HCT116 (cell line): Measurements from ENCODE around the gene RPL31. TPM values are rescaled to one million over a fixed set of nuclear protein-coding genes. Genes with fewer than 3 reads are reported as not detected.

Experiments
- ATAC-seq: fragments of 200-7000 bp; cut with Tn5 transposase; 2 replicates; pipeline ENCODE4 v1.9.1; 2020; ENCODE audit warnings: mild to moderate bottlenecking, moderate library complexity
- BruUV-seq: library from RNA; stranded (reverse); fragments of 400-500 nt; replicated peaks from 2 replicates; lab custom pipeline; 2021; lab: Mats Ljungman, UMichigan
- CTCF ChIA-PET: fragments of 300-600 bp; sonication (Branson Sonifier 250); formaldehyde crosslinking; loops from one replicate; lab custom pipeline; 2021; ENCODE audit warnings: antibody characterized with exemption; lab: Charles Lee
- POLR2A ChIA-PET: fragments of 300-600, 350-600 bp; sonication (Branson Sonifier 250); formaldehyde crosslinking; loops from one replicate; lab custom pipeline; 2021; ENCODE audit warnings: antibody characterized with exemption; lab: Charles Lee
- RAD21 ChIA-PET, 2 experiments: fragments of 300-600 bp; sonication (Branson Sonifier 250); formaldehyde crosslinking; loops; one replicate each; lab custom pipeline; 2023; ENCODE audit warnings: low total read pairs in 2 of 2; ENCODE audit not compliant: uncharacterized antibody in 2 of 2, unreplicated experiment in 2 of 2, low non-redundant PET in 1 of 2; lab: Charles Lee
- DNase-seq: peaks from one replicate; pipeline ENCODE4 v3.0.0-alpha.2; 2010; ENCODE audit warnings: low read depth, low spot score
- H2AFZ ChIP-seq: fragments of 200-600 bp; shearing (Covaris generic), sonication (generic); 2 replicates; pipeline ENCODE4 v1.6.1; 2017; ENCODE audit warnings: low read depth, mixed run types, mixed read lengths, antibody characterized with exemption, low read length; ENCODE audit not compliant: poor library complexity, severe bottlenecking
- H3K27ac ChIP-seq: 2 replicates; pipeline ENCODE4 v1.5.1; 2012; ENCODE audit warnings: low read depth, low read length
- H3K27me3 ChIP-seq: fragments of 200-600 bp; sonication (generic); 2 replicates; pipeline ENCODE4 v1.6.1; 2016; ENCODE audit warnings: mixed run types, low read length, mixed read lengths; ENCODE audit not compliant: insufficient read depth
- H3K36me3 ChIP-seq, 2 experiments: fragments of 200-500 bp in 1 of 2; fragments of 200-600 bp in 1 of 2; sonication (Bioruptor generic) in 1 of 2; sonication (generic) in 1 of 2; 2 replicates each; pipeline versions ENCODE4 v1.5.1 to v1.6.1; 2014 to 2016; ENCODE audit warnings: low read length in 2 of 2, inconsistent platforms in 1 of 2, mixed read lengths in 1 of 2, mixed run types in 1 of 2; ENCODE audit not compliant: insufficient read depth in 2 of 2, control insufficient read depth in 1 of 2
- H3K4me1 ChIP-seq, 2 experiments: fragments of 200-600 bp in 1 of 2; sonication (generic) in 1 of 2; 2 replicates each; pipeline versions ENCODE4 v1.5.1 to v1.6.1; 2012 to 2017; ENCODE audit warnings: low read length in 2 of 2, inconsistent platforms in 1 of 2, mild to moderate bottlenecking in 1 of 2, mixed read lengths in 1 of 2, mixed run types in 1 of 2, moderate library complexity in 1 of 2; ENCODE audit not compliant: insufficient read depth in 2 of 2, control insufficient read depth in 1 of 2
- H3K4me2 ChIP-seq: fragments of 200-600 bp; sonication (generic); 2 replicates; pipeline ENCODE4 v1.6.1; 2017; ENCODE audit warnings: mixed run types, low read length, mixed read lengths
- H3K4me3 ChIP-seq, 2 experiments: fragments of 200-600 bp in 1 of 2; sonication (generic) in 1 of 2; replicated peaks in 1 of 2; 2 replicates each; pipeline ENCODE4 v1.5.1; 2011 to 2016; ENCODE audit warnings: low read length in 2 of 2, control low read depth in 1 of 2, low read depth in 1 of 2, mild to moderate bottlenecking in 1 of 2, mixed read lengths in 1 of 2, mixed run types in 1 of 2
- H3K79me2 ChIP-seq: fragments of 200-600 bp; sonication (generic); 2 replicates; pipeline ENCODE4 v1.6.1; 2017; ENCODE audit warnings: mild to moderate bottlenecking, mixed run types, low read length, moderate library complexity, mixed read lengths; ENCODE audit not compliant: insufficient read depth
- H3K9ac ChIP-seq: fragments of 200-600 bp; sonication (generic); 2 replicates; pipeline ENCODE4 v1.6.1; 2016; ENCODE audit warnings: low read length, mixed read lengths
- H3K9me2 ChIP-seq: fragments of 200-600 bp; sonication (generic), shearing (Covaris generic); 2 replicates; pipeline ENCODE4 v1.6.1; 2017; ENCODE audit warnings: mixed run types, mild to moderate bottlenecking, moderate library complexity; ENCODE audit not compliant: insufficient read depth
- H3K9me3 ChIP-seq, 2 experiments: fragments of 200-500 bp in 1 of 2; fragments of 200-600 bp in 1 of 2; sonication (Bioruptor generic) in 1 of 2; sonication (generic) in 1 of 2; 2 replicates each; pipeline ENCODE4 v1.6.1; 2014 to 2017; ENCODE audit warnings: low read length in 2 of 2, mixed read lengths in 2 of 2, inconsistent platforms in 1 of 2, low read depth in 1 of 2, mild to moderate bottlenecking in 1 of 2, mixed run types in 1 of 2, moderate library complexity in 1 of 2; ENCODE audit not compliant: control insufficient read depth in 1 of 2, insufficient read depth in 1 of 2
- H4K20me1 ChIP-seq: fragments of 200-600 bp; sonication (generic), shearing (Covaris generic); 2 replicates; pipeline ENCODE4 v1.6.1; 2017; ENCODE audit warnings: mixed run types, mild to moderate bottlenecking, moderate library complexity; ENCODE audit not compliant: insufficient read depth
- CBX3 ChIP-seq: IDR thresholded peaks from 2 replicates; pipeline ENCODE4 v1.6.1; 2012; ENCODE audit warnings: low read depth
- CEBPB ChIP-seq: IDR thresholded peaks from 2 replicates; pipeline ENCODE4 v1.6.1; 2012; ENCODE audit warnings: low read depth
- CTCF ChIP-seq, 3 experiments: fragments of 200-600 bp in 1 of 3; sonication (generic) in 1 of 3; IDR thresholded peaks in 2 of 3; conservative IDR thresholded peaks in 1 of 3; 2 replicates each; pipeline ENCODE4 v1.5.1; 2012 to 2017; ENCODE audit warnings: low read depth in 2 of 3, low read length in 2 of 3, antibody characterized with exemption in 1 of 3, borderline replicate concordance in 1 of 3, control low read depth in 1 of 3, mild to moderate bottlenecking in 1 of 3, mixed read lengths in 1 of 3, mixed run types in 1 of 3, moderate library complexity in 1 of 3; ENCODE audit not compliant: insufficient read depth in 1 of 3
- EGR1 ChIP-seq: IDR thresholded peaks from 2 replicates; pipeline ENCODE4 v1.6.1; 2012; ENCODE audit warnings: low read depth
- EZH2 ChIP-seq: fragments of 200-600 bp; sonication (generic); IDR thresholded peaks from 2 replicates; pipeline ENCODE4 v1.6.1; 2017; ENCODE audit warnings: antibody characterized with exemption, mixed run types
- EZH2phosphoT487 ChIP-seq: fragments of 200-600 bp; IDR thresholded peaks from 2 replicates; pipeline ENCODE4 v1.6.1; 2018; ENCODE audit warnings: antibody characterized with exemption, borderline replicate concordance
- FOSL1 ChIP-seq: IDR thresholded peaks from 2 replicates; pipeline ENCODE4 v1.6.1; 2012; ENCODE audit warnings: low read depth
- JUND ChIP-seq: IDR thresholded peaks from 2 replicates; pipeline ENCODE4 v1.6.1; 2012
- POLR2AphosphoS5 ChIP-seq: IDR thresholded peaks from 2 replicates; pipeline ENCODE4 v1.6.1; 2011; ENCODE audit warnings: mild to moderate bottlenecking, low read depth, low read length, moderate library complexity
- SIN3A ChIP-seq: IDR thresholded peaks from 2 replicates; pipeline ENCODE4 v1.6.1; 2012; ENCODE audit warnings: low read depth
- SP1 ChIP-seq: IDR thresholded peaks from 2 replicates; pipeline ENCODE4 v1.6.1; 2012; ENCODE audit warnings: low read depth
- YY1 ChIP-seq: IDR thresholded peaks from 2 replicates; pipeline ENCODE4 v1.6.1; 2011; ENCODE audit warnings: low read length, low read depth, moderate library complexity, mild to moderate bottlenecking; ENCODE audit not compliant: insufficient replicate concordance; ENCODE audit errors: extremely low read depth
- ZBTB33 ChIP-seq: IDR thresholded peaks from 2 replicates; pipeline ENCODE4 v1.6.1; 2011; ENCODE audit warnings: mild to moderate bottlenecking, low read length, moderate library complexity; ENCODE audit not compliant: insufficient replicate concordance; ENCODE audit errors: extremely low read depth
- ZFX ChIP-seq: fragments of 450-650 bp; IDR thresholded peaks from 2 replicates; pipeline ENCODE4 v1.6.1; 2017
- ZNF274 ChIP-seq: fragments of 200-500 bp; sonication (Bioruptor generic); IDR thresholded peaks from 2 replicates; pipeline ENCODE4 v1.6.1; 2014; ENCODE audit warnings: mild to moderate bottlenecking, low read depth, low read length, inconsistent platforms
- intact Hi-C: fragments of 100-400 bp; cut with micrococcal nuclease; formaldehyde crosslinking; loops from 2 replicates; pipeline ENCODE4 v1.10.0; 2022
- total RNA-seq: library from RNA; stranded (reverse); gene quantifications from one replicate; pipeline ENCODE4 v1.2.1, GENCODE V29; 2021; ENCODE audit not compliant: unreplicated experiment
- TF ChIP-seq, protein P1 (sequence below): IDR thresholded peaks from 2 replicates; pipeline ENCODE4 v1.6.1; 2012; ENCODE audit warnings: low read depth

The RPL31 gene
- total RNA-seq, 1 experiment from 2014 or later: 1,340 TPM

DNA sequence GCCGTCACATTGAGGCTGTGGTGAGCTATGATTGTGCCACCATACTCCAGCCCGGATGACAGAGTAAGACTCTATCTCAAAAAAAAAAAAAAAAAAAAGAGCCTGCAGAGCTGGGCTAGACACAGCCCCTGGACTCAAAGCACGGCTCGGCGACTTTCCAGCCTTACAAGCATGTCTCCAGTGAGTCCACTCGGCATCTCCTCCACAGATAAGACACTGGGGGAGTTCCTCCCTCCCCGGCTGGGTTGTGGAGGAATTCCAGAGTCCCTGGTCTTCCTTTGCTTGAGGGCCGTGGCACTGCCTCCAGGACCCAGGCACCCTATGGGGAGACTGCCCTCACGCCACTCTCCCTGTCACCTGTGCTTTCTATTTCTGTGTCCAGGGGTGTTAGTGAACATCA is 30.9 kb upstream of the RPL31 start:
- no peak for ATAC-seq
- intact Hi-C loops: no loop called here
- POLR2A ChIA-PET: no interaction called here

More for the DNA sequence above, 30.9 kb upstream of the RPL31 start:
- RAD21 ChIA-PET: interaction anchor here in 1 of 2 experiments (0.7 kb wide), 1 partner anchor 68 kb away, joined by 3 read pairs; no protein-coding TSS in a partner anchor
- Histone ChIP-seq H3K9ac (no peak overlapping the region), H3K79me2 (no peaks in the 10 kb centered on the region), H3K36me3 (peaks cover 0 to 3% of the 10 kb centered on the region in 2 experiments; a peak in 1 of 4 replicates), H3K4me3 (no peak overlapping the region), H2AFZ (no peak overlapping the region), H3K9me2 (no peaks in the 10 kb centered on the region), H3K9me3 (no peaks in the 10 kb centered on the region), H3K4me2 (no peak overlapping the region), H3K27ac (no peak overlapping the region), H3K27me3 (no peaks in the 10 kb centered on the region), H3K4me1 (no peaks in the 10 kb centered on the region), H4K20me1 (no peaks in the 10 kb centered on the region)
- no TSS peak for BruUV-seq
- CTCF ChIA-PET: no interaction called here
- TF ChIP-seq EZH2 (no peak), ZBTB33 (no peak), JUND (no peak), SIN3A (no peak), CEBPB (no peak), ZFX (no peak), EZH2phosphoT487 (no peak), FOSL1 (no peak), CTCF (IDR thresholded peaks at IDR 0.05 in 2 of 3, conservative IDR thresholded peaks at IDR 0.05 in 1 of 3; ENCODE audit: borderline replicate concordance in 1 of 3, insufficient read depth in 1 of 3, low read depth in 2 of 3, low read length in 2 of 3) (no peak), YY1 (no peak), SP1 (no peak), ZNF274 (no peak), EGR1 (no peak), POLR2AphosphoS5 (no peak), CBX3 (no peak)
- TF ChIP-seq, protein P1, sequence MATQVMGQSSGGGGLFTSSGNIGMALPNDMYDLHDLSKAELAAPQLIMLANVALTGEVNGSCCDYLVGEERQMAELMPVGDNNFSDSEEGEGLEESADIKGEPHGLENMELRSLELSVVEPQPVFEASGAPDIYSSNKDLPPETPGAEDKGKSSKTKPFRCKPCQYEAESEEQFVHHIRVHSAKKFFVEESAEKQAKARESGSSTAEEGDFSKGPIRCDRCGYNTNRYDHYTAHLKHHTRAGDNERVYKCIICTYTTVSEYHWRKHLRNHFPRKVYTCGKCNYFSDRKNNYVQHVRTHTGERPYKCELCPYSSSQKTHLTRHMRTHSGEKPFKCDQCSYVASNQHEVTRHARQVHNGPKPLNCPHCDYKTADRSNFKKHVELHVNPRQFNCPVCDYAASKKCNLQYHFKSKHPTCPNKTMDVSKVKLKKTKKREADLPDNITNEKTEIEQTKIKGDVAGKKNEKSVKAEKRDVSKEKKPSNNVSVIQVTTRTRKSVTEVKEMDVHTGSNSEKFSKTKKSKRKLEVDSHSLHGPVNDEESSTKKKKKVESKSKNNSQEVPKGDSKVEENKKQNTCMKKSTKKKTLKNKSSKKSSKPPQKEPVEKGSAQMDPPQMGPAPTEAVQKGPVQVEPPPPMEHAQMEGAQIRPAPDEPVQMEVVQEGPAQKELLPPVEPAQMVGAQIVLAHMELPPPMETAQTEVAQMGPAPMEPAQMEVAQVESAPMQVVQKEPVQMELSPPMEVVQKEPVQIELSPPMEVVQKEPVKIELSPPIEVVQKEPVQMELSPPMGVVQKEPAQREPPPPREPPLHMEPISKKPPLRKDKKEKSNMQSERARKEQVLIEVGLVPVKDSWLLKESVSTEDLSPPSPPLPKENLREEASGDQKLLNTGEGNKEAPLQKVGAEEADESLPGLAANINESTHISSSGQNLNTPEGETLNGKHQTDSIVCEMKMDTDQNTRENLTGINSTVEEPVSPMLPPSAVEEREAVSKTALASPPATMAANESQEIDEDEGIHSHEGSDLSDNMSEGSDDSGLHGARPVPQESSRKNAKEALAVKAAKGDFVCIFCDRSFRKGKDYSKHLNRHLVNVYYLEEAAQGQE: no peak
- no peak for DNase-seq
